Suprapubic skin (tissue), 4 donors: Measurements from ENCODE around the gene MFNG.

Source experiments
- CTCF ChIP-seq, 2 donors: fragments of 200-600 bp in 1 of 2; fragments of 450-650 bp in 1 of 2; sonication (generic) in 1 of 2; IDR thresholded peaks; one replicate each; pipeline ENCODE4 v1.5.1; 2016 to 2019; ENCODE audit warnings: antibody characterized with exemption in 2 of 2, mild to moderate bottlenecking in 1 of 2, moderate library complexity in 1 of 2
- POLR2A ChIP-seq, 2 donors: fragments of 450-650 bp; IDR thresholded peaks; one replicate each; pipeline ENCODE4 v1.6.1; 2017; ENCODE audit warnings: antibody characterized with exemption in 2 of 2, mild to moderate bottlenecking in 2 of 2, moderate library complexity in 2 of 2
- POLR2AphosphoS5 ChIP-seq, 3 donors: sonication (generic); formaldehyde crosslinking; IDR thresholded peaks; one replicate each; pipeline ENCODE4 v1.6.1; 2017; ENCODE audit warnings: antibody characterized with exemption in 3 of 3

DNA sequence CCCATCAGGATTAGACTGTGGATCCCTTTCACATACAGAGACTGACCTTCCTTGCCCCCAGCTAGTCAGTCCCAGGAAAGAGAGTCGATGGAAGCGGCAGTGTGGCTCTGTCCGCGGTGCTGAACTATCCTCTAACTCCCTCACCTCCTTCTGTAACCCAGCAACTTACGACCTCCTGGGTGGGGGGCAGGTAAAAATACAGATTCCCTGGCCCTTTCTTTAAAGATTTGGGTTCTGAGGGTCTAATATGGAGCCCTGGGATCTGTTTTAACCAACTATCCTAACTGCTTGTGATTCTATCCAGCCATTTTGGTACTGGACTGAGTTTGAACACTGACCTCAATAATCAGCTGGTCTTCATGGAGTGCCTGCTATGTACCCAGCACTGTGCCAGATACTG, 23.2 kb downstream of the MFNG start:
- TF ChIP-seq CTCF (IDR thresholded peaks at IDR 0.05) = no peak
- no peak for TF ChIP-seq POLR2A (IDR thresholded peaks at IDR 0.05)
- TF ChIP-seq POLR2AphosphoS5 (IDR thresholded peaks at IDR 0.05) = no peak
